ENCODE results near the gene SLC4A4.

DNA sequence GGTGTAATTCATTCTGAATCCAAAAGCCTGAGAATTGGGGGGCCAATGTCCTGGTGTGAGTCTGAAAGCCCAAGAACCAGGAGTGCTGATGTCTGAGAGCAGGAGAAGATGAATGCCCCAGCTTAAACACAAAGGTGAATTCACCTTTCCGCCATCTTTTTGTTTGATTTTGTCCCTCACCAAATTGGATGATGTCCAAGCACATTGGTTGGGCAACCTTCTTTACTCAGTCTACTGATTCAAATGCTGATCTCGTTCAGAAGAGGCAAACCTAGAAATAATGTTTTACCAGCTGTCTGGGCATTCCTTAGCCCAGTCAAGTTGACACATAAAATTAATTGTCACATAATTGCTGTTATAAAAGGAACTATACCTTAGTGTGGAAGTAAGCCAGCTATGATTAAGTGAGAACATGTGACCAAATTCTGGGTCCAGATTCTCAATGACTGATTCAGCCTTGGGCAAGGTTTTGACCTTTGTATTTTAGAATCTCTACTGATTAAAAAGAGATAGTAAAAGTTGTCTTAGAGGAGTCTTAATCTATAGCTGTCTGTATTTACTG is 34.5 kb upstream of the SLC4A4 start:
- no peak for TF ChIP-seq CTBP1 (IDR thresholded peaks at IDR 0.05; ENCODE audit: borderline replicate concordance)
- no peak for TF ChIP-seq TARDBP (IDR thresholded peaks at IDR 0.05)
- TF ChIP-seq NFRKB (IDR thresholded peaks at IDR 0.05): no peak
- no peak for TF ChIP-seq ELF4 (IDR thresholded peaks at IDR 0.05)
- TF ChIP-seq SP1 (IDR thresholded peaks at IDR 0.05): no peak
- no peak for TF ChIP-seq FOXA1 (IDR thresholded peaks at IDR 0.05)
- no peak for TF ChIP-seq FOXK2 (IDR thresholded peaks at IDR 0.05)
- TF ChIP-seq HDGF (IDR thresholded peaks at IDR 0.05; ENCODE audit: borderline replicate concordance): no peak
- TF ChIP-seq FOXM1 (IDR thresholded peaks at IDR 0.05; ENCODE audit: borderline replicate concordance): no peak
- no peak for TF ChIP-seq ARNT (IDR thresholded peaks at IDR 0.05)
- TF ChIP-seq ZNF384 (IDR thresholded peaks at IDR 0.05): no peak
- TF ChIP-seq L3MBTL2 (conservative IDR thresholded peaks at IDR 0.05): no peak
- no peak for TF ChIP-seq SUZ12 (IDR thresholded peaks at IDR 0.05)

Data from HEK293T (cell line).